OCI-LY3 (cell line): Measurements from ENCODE around the gene TERB1.

Source experiments
- EZH2phosphoT487 ChIP-seq: fragments of 200-600 bp; shearing (Covaris generic); IDR thresholded peaks from 2 replicates; pipeline ENCODE4 v1.6.1; 2018; ENCODE audit warnings: antibody characterized with exemption, mixed run types, low read depth
- TF ChIP-seq, protein P1 (sequence below): fragments of 200-600, 300-600 bp; sonication (generic); IDR thresholded peaks from 2 replicates; pipeline ENCODE4 v1.5.1; 2014; ENCODE audit warnings: antibody characterized with exemption, low read length, low read depth

DNA sequence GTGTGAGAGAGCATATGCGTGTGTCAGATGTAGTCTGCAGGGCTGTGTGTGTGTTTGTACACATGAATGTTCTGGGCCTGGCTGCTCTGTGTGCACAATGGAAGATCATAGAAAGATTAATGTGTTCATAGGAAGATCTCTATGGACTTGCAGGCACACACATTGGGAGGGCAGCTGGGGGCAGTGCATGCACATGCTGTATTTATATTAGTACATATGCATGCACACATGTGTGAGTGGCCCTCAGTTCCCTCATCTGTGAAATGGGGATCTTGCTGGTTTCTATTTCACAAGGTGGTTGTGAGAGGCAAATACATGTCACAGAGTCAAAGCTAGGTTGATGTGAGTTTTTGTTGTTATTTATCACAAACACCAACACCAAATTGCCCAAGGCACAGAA lies 44.9 kb upstream of the TERB1 start:
- TF ChIP-seq, protein P1, sequence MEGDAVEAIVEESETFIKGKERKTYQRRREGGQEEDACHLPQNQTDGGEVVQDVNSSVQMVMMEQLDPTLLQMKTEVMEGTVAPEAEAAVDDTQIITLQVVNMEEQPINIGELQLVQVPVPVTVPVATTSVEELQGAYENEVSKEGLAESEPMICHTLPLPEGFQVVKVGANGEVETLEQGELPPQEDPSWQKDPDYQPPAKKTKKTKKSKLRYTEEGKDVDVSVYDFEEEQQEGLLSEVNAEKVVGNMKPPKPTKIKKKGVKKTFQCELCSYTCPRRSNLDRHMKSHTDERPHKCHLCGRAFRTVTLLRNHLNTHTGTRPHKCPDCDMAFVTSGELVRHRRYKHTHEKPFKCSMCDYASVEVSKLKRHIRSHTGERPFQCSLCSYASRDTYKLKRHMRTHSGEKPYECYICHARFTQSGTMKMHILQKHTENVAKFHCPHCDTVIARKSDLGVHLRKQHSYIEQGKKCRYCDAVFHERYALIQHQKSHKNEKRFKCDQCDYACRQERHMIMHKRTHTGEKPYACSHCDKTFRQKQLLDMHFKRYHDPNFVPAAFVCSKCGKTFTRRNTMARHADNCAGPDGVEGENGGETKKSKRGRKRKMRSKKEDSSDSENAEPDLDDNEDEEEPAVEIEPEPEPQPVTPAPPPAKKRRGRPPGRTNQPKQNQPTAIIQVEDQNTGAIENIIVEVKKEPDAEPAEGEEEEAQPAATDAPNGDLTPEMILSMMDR: no peak
- TF ChIP-seq EZH2phosphoT487: no peak
